ENCODE measurements around the gene IQCM.

IQCM gene

GRCh38 chr4:149823769-149824221 lies 8.2 kb upstream of the IQCM start:
- Histone ChIP-seq H3K36me3 (ENCODE audit: control insufficient read depth, insufficient read depth, low read length) (no peaks in the 10 kb centered on the region), H3K4me3 (replicated peaks; ENCODE audit: low read depth, low read length) (no peak overlapping the region), H3K27me3 (replicated peaks; ENCODE audit: control insufficient read depth, insufficient read depth, low read length) (no peaks in the 10 kb centered on the region)
- no peak for DNase-seq (ENCODE audit: extremely low read depth, insufficient read length)
- TF ChIP-seq CTCF (IDR thresholded peaks at IDR 0.05; ENCODE audit: insufficient read depth, low read length, poor library complexity, severe bottlenecking), result no peak

- H3K4me3 ChIP-seq (replicated peaks; ENCODE audit: low read depth, low read length), result no peak overlapping the region
- H3K36me3 ChIP-seq (ENCODE audit: control insufficient read depth, insufficient read depth, low read length), result no peaks in the 10 kb centered on the region
- DNase-seq (ENCODE audit: extremely low read depth, insufficient read length), result no peak
- TF ChIP-seq CTCF (IDR thresholded peaks at IDR 0.05; ENCODE audit: insufficient read depth, low read length, poor library complexity, severe bottlenecking), result no peak
- H3K27me3 ChIP-seq (replicated peaks; ENCODE audit: control insufficient read depth, insufficient read depth, low read length), result no peaks in the 10 kb centered on the region
These were observed 14.2 kb downstream of the IQCM start for GRCh38 chr4:149801416-149801815.

- no peak overlapping the region for H3K4me3 ChIP-seq (replicated peaks; ENCODE audit: low read depth, low read length)
- H3K36me3 ChIP-seq (ENCODE audit: control insufficient read depth, insufficient read depth, low read length), result no peaks in the 10 kb centered on the region
- no peak for DNase-seq (ENCODE audit: extremely low read depth, insufficient read length)
- TF ChIP-seq CTCF (IDR thresholded peaks at IDR 0.05; ENCODE audit: insufficient read depth, low read length, poor library complexity, severe bottlenecking), result no peak
- H3K27me3 ChIP-seq (replicated peaks; ENCODE audit: control insufficient read depth, insufficient read depth, low read length), result no peaks in the 10 kb centered on the region
These were observed 16.1 kb downstream of the IQCM start for GRCh38 chr4:149799546-149799945.

GRCh38 chr4:149796381-149796780 lies 19.3 kb downstream of the IQCM start:
- H3K4me3 ChIP-seq (replicated peaks; ENCODE audit: low read depth, low read length), result no peak overlapping the region
- DNase-seq (ENCODE audit: extremely low read depth, insufficient read length), result no peak
- TF ChIP-seq CTCF (IDR thresholded peaks at IDR 0.05; ENCODE audit: insufficient read depth, low read length, poor library complexity, severe bottlenecking), result no peak

GRCh38 chr4:149795256-149795655 lies 20.4 kb downstream of the IQCM start:
- Histone ChIP-seq H3K36me3 (ENCODE audit: control insufficient read depth, insufficient read depth, low read length) (no peaks in the 10 kb centered on the region), H3K4me3 (replicated peaks; ENCODE audit: low read depth, low read length) (no peak overlapping the region), H3K27me3 (replicated peaks; ENCODE audit: control insufficient read depth, insufficient read depth, low read length) (no peaks in the 10 kb centered on the region)
- no peak for TF ChIP-seq CTCF (IDR thresholded peaks at IDR 0.05; ENCODE audit: insufficient read depth, low read length, poor library complexity, severe bottlenecking)
- no peak for DNase-seq (ENCODE audit: extremely low read depth, insufficient read length)

More at GRCh38 chr4:149796381-149796780, 19.3 kb downstream of the IQCM start:
- no peaks in the 10 kb centered on the region for H3K27me3 ChIP-seq (replicated peaks; ENCODE audit: control insufficient read depth, insufficient read depth, low read length)
- H3K36me3 ChIP-seq (ENCODE audit: control insufficient read depth, insufficient read depth, low read length), result no peaks in the 10 kb centered on the region

- Histone ChIP-seq H3K4me3 (replicated peaks; ENCODE audit: low read depth, low read length) (no peak overlapping the region), H3K27me3 (replicated peaks; ENCODE audit: control insufficient read depth, insufficient read depth, low read length) (no peaks in the 10 kb centered on the region), H3K36me3 (ENCODE audit: control insufficient read depth, insufficient read depth, low read length) (no peaks in the 10 kb centered on the region)
- TF ChIP-seq CTCF (IDR thresholded peaks at IDR 0.05; ENCODE audit: insufficient read depth, low read length, poor library complexity, severe bottlenecking), result no peak
- DNase-seq (ENCODE audit: extremely low read depth, insufficient read length), result no peak
These were observed 21.3 kb downstream of the IQCM start for GRCh38 chr4:149794352-149794751.
